Measurements from ENCODE around the gene IGFBP6. TPM values are rescaled to one million over a fixed set of nuclear protein-coding genes. Genes with fewer than 3 reads are reported as not detected.

The IGFBP6 gene
- total RNA-seq, 2 experiments from 2014 or later: 1.3 to 2.4 TPM

GRCh38 chr12:53053218-53054111, 44.0 kb upstream of the IGFBP6 start:
- intact Hi-C loops (cut with DNase I, micrococcal nuclease): loop anchor here (1.0 to 2.0 kb wide), 5 partner anchors 25 to 127 kb away; partner anchors contain the start of genes SPRYD3 (in 2 of the 2), CSAD (in 1 of the 2), EIF4B (in 1 of the 2) and ZNF740 (in 1 of the 2)
- POLR2A ChIA-PET: interaction anchor here (1.0 kb wide), 1 partner anchor 47 kb away, joined by 6 read pairs; the partner anchor contains the start of gene EIF4B
- CTCF ChIA-PET: interaction anchor here (0.5 to 3.7 kb wide), 13 partner anchors 8 to 128 kb away, joined by 3 to 24 read pairs (median 4); partner anchors contain the start of genes EIF4B and IGFBP6
- Mint-ChIP-seq H3K36me3 (ENCODE audit: low read depth) (no peaks in the 10 kb centered on the region), H3K4me3 (peak overlapping the region; percentile 86), H3K27ac (peak overlapping the region; percentile 84), H3K27me3 (no peaks in the 10 kb centered on the region), H3K4me1 (peaks cover 22% of the 10 kb centered on the region), H3K9me3 (ENCODE audit: low read depth) (no peaks in the 10 kb centered on the region)
- DNase-seq (peak; percentile 73), ATAC-seq (peak; percentile 18)

- Mint-ChIP-seq H3K4me1 (peaks cover 14% of the 10 kb centered on the region), H3K27me3 (no peaks in the 10 kb centered on the region), H3K36me3 (ENCODE audit: low read depth) (no peaks in the 10 kb centered on the region), H3K4me3 (peak overlapping the region; percentile 86), H3K27ac (peak overlapping the region; percentile 84), H3K9me3 (ENCODE audit: low read depth) (no peaks in the 10 kb centered on the region)
- ATAC-seq: peak; percentile 94
- CTCF ChIA-PET: interaction anchor here (0.6 to 3.7 kb wide), 13 partner anchors 9 to 127 kb away, joined by 3 to 24 read pairs (median 4); partner anchors contain the start of genes EIF4B and IGFBP6
- POLR2A ChIA-PET: interaction anchor here (0.6 to 1.0 kb wide), 2 partner anchors 48 to 144 kb away, joined by 5 to 6 read pairs; partner anchors contain the start of gene EIF4B
- intact Hi-C loops (cut with DNase I, micrococcal nuclease): loop anchor here (1.0 to 2.0 kb wide), 5 partner anchors 25 to 126 kb away; partner anchors contain the start of genes SPRYD3 (in 2 of the 2), CSAD (in 1 of the 2), EIF4B (in 1 of the 2) and ZNF740 (in 1 of the 2)
- DNase-seq: peak; percentile 96
Measured at GRCh38 chr12:53054112-53054878, 43.2 kb upstream of the IGFBP6 start.

- ATAC-seq (no peak), DNase-seq (peak; percentile 3)
- no peak overlapping the region for H3K27ac Mint-ChIP-seq
- no peaks in the 10 kb centered on the region for H3K36me3 Mint-ChIP-seq (ENCODE audit: low read depth)
- H3K9me3 Mint-ChIP-seq (ENCODE audit: low read depth): no peaks in the 10 kb centered on the region
- ChIA-PET POLR2A (no interaction called here), CTCF (interaction anchor here (0.6 to 3.7 kb wide), 10 partner anchors 9 to 77 kb away, joined by 3 to 24 read pairs (median 4); partner anchors contain the start of genes IGFBP6 and SPRYD3)
- intact Hi-C loops (cut with DNase I, micrococcal nuclease): loop anchor here in 1 of 2 experiments (2.0 kb wide), 1 partner anchor 23 kb away; the partner anchor contains the start of gene SPRYD3
- no peaks in the 10 kb centered on the region for H3K27me3 Mint-ChIP-seq
- H3K4me1 Mint-ChIP-seq: peaks cover 11% of the 10 kb centered on the region
- no peak overlapping the region for H3K4me3 Mint-ChIP-seq
Measured at GRCh38 chr12:53055471-53056266, 41.8 kb upstream of the IGFBP6 start.

- ChIA-PET POLR2A (no interaction called here), CTCF (interaction anchor here (0.7 to 1.8 kb wide), 4 partner anchors 10 to 46 kb away, joined by 3 to 13 read pairs (median 5); partner anchors contain the start of gene SPRYD3)
- Mint-ChIP-seq H3K36me3 (ENCODE audit: low read depth) (no peaks in the 10 kb centered on the region), H3K4me3 (no peak overlapping the region), H3K4me1 (peaks cover 9% of the 10 kb centered on the region), H3K27me3 (no peaks in the 10 kb centered on the region), H3K9me3 (ENCODE audit: low read depth) (no peaks in the 10 kb centered on the region), H3K27ac (no peak overlapping the region)
- intact Hi-C loops (cut with DNase I, micrococcal nuclease): no loop called here
- ATAC-seq: no peak
- peak; percentile 3 for DNase-seq
Measured at GRCh38 chr12:53056296-53056695, 41.2 kb upstream of the IGFBP6 start.

GRCh38 chr12:53056901-53057300, 40.6 kb upstream of the IGFBP6 start:
- DNase-seq: peak; percentile 2
- POLR2A ChIA-PET: no interaction called here
- H3K27me3 Mint-ChIP-seq: no peaks in the 10 kb centered on the region
- H3K36me3 Mint-ChIP-seq (ENCODE audit: low read depth): no peaks in the 10 kb centered on the region
- intact Hi-C loops (cut with DNase I, micrococcal nuclease): no loop called here
- CTCF ChIA-PET: interaction anchor here (0.7 to 1.8 kb wide), 7 partner anchors 9 to 45 kb away, joined by 3 to 13 read pairs (median 4); partner anchors contain the start of gene SPRYD3
- H3K9me3 Mint-ChIP-seq (ENCODE audit: low read depth): no peaks in the 10 kb centered on the region
- ATAC-seq: no peak
- no peak overlapping the region for H3K27ac Mint-ChIP-seq
- H3K4me1 Mint-ChIP-seq: peaks cover 9% of the 10 kb centered on the region
- no peak overlapping the region for H3K4me3 Mint-ChIP-seq

- H3K27me3 Mint-ChIP-seq: no peaks in the 10 kb centered on the region
- ATAC-seq: no peak
- DNase-seq: peak; percentile 3
- no peaks in the 10 kb centered on the region for H3K9me3 Mint-ChIP-seq (ENCODE audit: low read depth)
- H3K4me1 Mint-ChIP-seq: peaks cover 9% of the 10 kb centered on the region
- ChIA-PET CTCF (interaction anchor here (0.6 to 1.8 kb wide), 7 partner anchors 8 to 169 kb away, joined by 3 to 13 read pairs (median 4); partner anchors contain the start of gene SPRYD3), POLR2A (interaction anchor here (0.6 kb wide), 1 partner anchor 228 kb away, joined by 4 read pairs; no protein-coding TSS in a partner anchor)
- intact Hi-C loops (cut with DNase I, micrococcal nuclease): no loop called here
- no peak overlapping the region for H3K4me3 Mint-ChIP-seq
- no peak overlapping the region for H3K27ac Mint-ChIP-seq
- H3K36me3 Mint-ChIP-seq (ENCODE audit: low read depth): no peaks in the 10 kb centered on the region
Measured at GRCh38 chr12:53057816-53058500, 39.5 kb upstream of the IGFBP6 start.

GRCh38 chr12:53058674-53059433, 38.6 kb upstream of the IGFBP6 start:
- Mint-ChIP-seq H3K4me3 (no peak overlapping the region), H3K9me3 (ENCODE audit: low read depth) (no peaks in the 10 kb centered on the region), H3K36me3 (ENCODE audit: low read depth) (peaks cover under 1% of the 10 kb centered on the region), H3K4me1 (peaks cover 4% of the 10 kb centered on the region), H3K27ac (no peak overlapping the region), H3K27me3 (no peaks in the 10 kb centered on the region)
- intact Hi-C loops (cut with DNase I, micrococcal nuclease): no loop called here
- ChIA-PET POLR2A (no interaction called here), CTCF (interaction anchor here (15.8 kb wide), 1 partner anchor 42 kb away, joined by 277 read pairs; the partner anchor contains the start of genes IGFBP6 and SOAT2)
- ATAC-seq (no peak), DNase-seq (peak; percentile 3)

GRCh38 chr12:53059434-53060063, 37.9 kb upstream of the IGFBP6 start:
- intact Hi-C loops (cut with DNase I, micrococcal nuclease): loop anchor here in 1 of 2 experiments (10.0 kb wide), 1 partner anchor 135 kb away; no protein-coding TSS in a partner anchor
- ChIA-PET CTCF (interaction anchor here (15.8 kb wide), 1 partner anchor 41 kb away, joined by 277 read pairs; the partner anchor contains the start of genes IGFBP6 and SOAT2), POLR2A (no interaction called here)
- no peak overlapping the region for H3K27ac Mint-ChIP-seq
- H3K27me3 Mint-ChIP-seq: no peaks in the 10 kb centered on the region
- DNase-seq (peak; percentile 5), ATAC-seq (no peak)
- H3K4me1 Mint-ChIP-seq: no peaks in the 10 kb centered on the region
- peaks cover 3% of the 10 kb centered on the region for H3K36me3 Mint-ChIP-seq (ENCODE audit: low read depth)
- H3K9me3 Mint-ChIP-seq (ENCODE audit: low read depth): no peaks in the 10 kb centered on the region
- no peak overlapping the region for H3K4me3 Mint-ChIP-seq
